ENCODE results near the gene MYH14. TPM values are rescaled to one million over a fixed set of nuclear protein-coding genes. Genes with fewer than 3 reads are reported as not detected.

The MYH14 gene
- total RNA-seq, 2 donors from 2014 or later = 27.0 to 31.5 TPM

DNA sequence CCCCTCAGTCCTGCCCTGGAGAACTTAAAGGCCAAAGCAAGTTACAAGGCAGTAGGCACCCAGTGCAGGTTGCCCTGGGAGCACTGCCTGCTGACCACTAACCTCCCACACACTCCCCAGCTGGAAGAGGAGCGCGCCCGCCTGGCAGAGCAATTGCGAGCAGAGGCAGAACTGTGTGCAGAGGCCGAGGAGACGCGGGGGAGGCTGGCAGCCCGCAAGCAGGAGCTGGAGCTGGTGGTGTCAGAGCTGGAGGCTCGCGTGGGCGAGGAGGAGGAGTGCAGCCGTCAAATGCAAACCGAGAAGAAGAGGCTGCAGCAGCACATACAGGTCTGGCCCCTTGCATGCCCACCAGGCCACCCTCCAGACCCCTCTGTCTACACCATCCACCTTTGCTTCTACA, 64.6 kb downstream of the MYH14 start:
- intact Hi-C loops (cut with DNase I) = no loop called here
- no peak for DNase-seq (ENCODE audit: low spot score)
- WGBS = 86% methylated on average over 13 of the region's 13 CpGs
- Histone ChIP-seq H3K4me3 (no peak overlapping the region), H3K27ac (no peak overlapping the region), H3K4me1 (replicated peaks) (no peaks in the 10 kb centered on the region), H3K9me3 (no peaks in the 10 kb centered on the region), H3K36me3 (no peaks in the 10 kb centered on the region), H3K27me3 (replicated peaks; ENCODE audit: insufficient read depth) (no peaks in the 10 kb centered on the region)
- TF ChIP-seq POLR2AphosphoS5 (IDR thresholded peaks at IDR 0.05) (no peak), POLR2A (IDR thresholded peaks at IDR 0.05) (no peak)
- TF ChIP-seq, protein P1, sequence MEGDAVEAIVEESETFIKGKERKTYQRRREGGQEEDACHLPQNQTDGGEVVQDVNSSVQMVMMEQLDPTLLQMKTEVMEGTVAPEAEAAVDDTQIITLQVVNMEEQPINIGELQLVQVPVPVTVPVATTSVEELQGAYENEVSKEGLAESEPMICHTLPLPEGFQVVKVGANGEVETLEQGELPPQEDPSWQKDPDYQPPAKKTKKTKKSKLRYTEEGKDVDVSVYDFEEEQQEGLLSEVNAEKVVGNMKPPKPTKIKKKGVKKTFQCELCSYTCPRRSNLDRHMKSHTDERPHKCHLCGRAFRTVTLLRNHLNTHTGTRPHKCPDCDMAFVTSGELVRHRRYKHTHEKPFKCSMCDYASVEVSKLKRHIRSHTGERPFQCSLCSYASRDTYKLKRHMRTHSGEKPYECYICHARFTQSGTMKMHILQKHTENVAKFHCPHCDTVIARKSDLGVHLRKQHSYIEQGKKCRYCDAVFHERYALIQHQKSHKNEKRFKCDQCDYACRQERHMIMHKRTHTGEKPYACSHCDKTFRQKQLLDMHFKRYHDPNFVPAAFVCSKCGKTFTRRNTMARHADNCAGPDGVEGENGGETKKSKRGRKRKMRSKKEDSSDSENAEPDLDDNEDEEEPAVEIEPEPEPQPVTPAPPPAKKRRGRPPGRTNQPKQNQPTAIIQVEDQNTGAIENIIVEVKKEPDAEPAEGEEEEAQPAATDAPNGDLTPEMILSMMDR (IDR thresholded peaks at IDR 0.05) = no peak

DNA sequence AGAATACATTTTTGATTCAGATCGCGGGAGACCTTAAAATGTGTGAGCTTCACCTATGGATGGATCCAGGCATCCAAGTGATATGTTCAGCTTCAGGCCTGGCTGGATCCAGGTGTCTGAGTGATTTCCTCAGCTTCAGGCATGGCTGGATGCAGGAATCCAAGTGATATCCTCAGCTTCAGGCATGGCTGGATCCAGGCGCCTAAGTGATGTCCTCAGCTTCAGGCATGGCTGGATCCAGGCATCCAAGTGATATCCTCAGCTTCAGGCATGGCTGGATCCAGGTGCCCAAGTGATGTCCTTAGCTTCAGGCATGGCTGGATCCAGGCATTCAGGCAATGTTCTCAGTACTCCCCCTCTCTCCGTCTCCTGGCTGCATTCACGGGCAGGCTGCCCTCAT, 65.1 kb downstream of the MYH14 start:
- Histone ChIP-seq H3K9me3 (no peaks in the 10 kb centered on the region), H3K4me1 (replicated peaks) (no peaks in the 10 kb centered on the region), H3K27ac (no peak overlapping the region), H3K27me3 (replicated peaks; ENCODE audit: insufficient read depth) (no peaks in the 10 kb centered on the region), H3K36me3 (no peaks in the 10 kb centered on the region), H3K4me3 (no peak overlapping the region)
- intact Hi-C loops (cut with DNase I) = no loop called here
- 93% methylated on average over 5 of the region's 5 CpGs for WGBS
- no peak for TF ChIP-seq POLR2A (IDR thresholded peaks at IDR 0.05)
- TF ChIP-seq, protein P1 (IDR thresholded peaks at IDR 0.05) = no peak
- no peak for TF ChIP-seq POLR2AphosphoS5 (IDR thresholded peaks at IDR 0.05)
- DNase-seq (ENCODE audit: low spot score) = no peak

DNA sequence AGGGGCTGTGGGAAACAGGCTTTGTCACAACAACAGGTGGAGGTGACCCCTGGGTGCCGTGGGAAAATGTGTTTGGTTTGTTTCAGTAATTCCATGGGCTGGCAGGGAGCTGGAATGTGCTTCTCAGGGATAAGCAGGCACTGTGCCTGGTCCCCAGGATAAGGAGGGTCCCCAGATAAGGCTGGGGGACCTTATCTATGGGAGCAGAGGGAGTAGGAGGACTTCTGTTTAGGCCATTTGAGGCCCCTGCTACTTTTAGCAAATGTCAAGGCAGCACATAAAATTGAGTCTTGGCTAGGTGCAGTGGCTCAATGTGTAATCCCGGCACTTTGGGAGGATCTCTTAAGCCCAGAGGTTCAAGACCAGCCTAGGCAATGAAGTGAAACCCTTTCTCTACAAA, 66.2 kb downstream of the MYH14 start:
- Histone ChIP-seq H3K4me1 (replicated peaks) (no peaks in the 10 kb centered on the region), H3K27me3 (replicated peaks; ENCODE audit: insufficient read depth) (no peaks in the 10 kb centered on the region), H3K27ac (no peak overlapping the region), H3K9me3 (no peaks in the 10 kb centered on the region), H3K36me3 (no peaks in the 10 kb centered on the region), H3K4me3 (no peak overlapping the region)
- intact Hi-C loops (cut with DNase I) = no loop called here
- DNase-seq (ENCODE audit: low spot score) = no peak
- WGBS = 68% methylated on average over 2 of the region's 2 CpGs
- TF ChIP-seq POLR2A (IDR thresholded peaks at IDR 0.05) = no peak
- no peak for TF ChIP-seq POLR2AphosphoS5 (IDR thresholded peaks at IDR 0.05)
- TF ChIP-seq, protein P1 (IDR thresholded peaks at IDR 0.05) = no peak

DNA sequence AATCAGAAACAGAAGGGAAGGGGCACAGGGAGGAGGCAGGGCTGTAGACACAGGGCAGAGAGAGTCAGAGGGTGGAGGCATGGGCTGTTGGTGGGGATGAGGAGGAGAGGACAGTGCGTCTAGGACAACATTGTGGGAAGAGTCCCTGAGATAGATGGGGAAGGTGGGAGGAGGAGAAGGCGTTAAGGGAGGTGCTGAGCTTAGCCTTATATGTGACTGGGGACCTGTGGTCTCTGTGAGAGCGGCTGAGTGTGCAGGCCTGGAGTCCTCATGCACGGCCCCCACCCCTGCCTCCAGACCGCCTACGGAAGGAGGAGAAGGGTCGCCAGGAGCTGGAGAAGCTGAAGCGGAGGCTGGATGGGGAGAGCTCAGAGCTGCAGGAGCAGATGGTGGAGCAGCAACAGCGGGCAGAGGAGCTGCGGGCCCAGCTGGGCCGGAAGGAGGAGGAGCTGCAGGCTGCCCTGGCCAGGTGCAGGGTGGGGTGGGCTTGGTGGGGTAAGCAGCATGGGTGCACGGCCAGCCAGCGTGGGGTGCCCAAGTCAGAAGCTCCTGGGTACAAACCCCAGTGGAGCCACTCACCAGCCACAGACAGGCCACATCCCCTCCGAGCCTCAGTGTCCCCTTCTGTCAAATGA, 69.0 kb downstream of the MYH14 start:
- no peaks in the 10 kb centered on the region for H3K4me1 ChIP-seq (replicated peaks)
- H3K4me3 ChIP-seq = no peak overlapping the region
- DNase-seq (ENCODE audit: low spot score) = no peak
- H3K27me3 ChIP-seq (replicated peaks; ENCODE audit: insufficient read depth) = no peaks in the 10 kb centered on the region
- TF ChIP-seq POLR2A (IDR thresholded peaks at IDR 0.05) (no peak), POLR2AphosphoS5 (IDR thresholded peaks at IDR 0.05) (no peak)
- TF ChIP-seq, protein P1 (IDR thresholded peaks at IDR 0.05) = no peak
- 84% methylated on average over 14 of the region's 14 CpGs for WGBS
- intact Hi-C loops (cut with DNase I) = no loop called here
- no peak overlapping the region for H3K27ac ChIP-seq
- no peaks in the 10 kb centered on the region for H3K36me3 ChIP-seq
- no peaks in the 10 kb centered on the region for H3K9me3 ChIP-seq

DNA sequence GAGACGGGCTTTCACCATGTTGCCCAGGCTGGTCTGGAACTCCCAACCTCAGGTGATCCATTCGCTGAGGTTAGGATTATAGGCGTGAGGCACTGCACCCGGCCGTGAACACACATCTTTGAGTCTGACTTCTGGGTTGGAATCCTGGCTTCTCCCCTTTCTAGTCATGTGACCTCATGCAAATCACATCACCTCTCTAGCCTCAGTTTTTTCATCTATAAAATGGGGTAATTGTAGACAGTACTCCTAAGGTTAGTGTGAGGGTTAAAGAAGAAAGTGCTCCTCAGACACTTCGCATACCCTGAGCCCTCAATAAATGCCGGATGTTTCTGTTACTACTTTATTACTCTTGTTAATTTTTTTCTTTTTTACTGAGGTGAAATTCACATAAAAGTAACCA, 70.4 kb downstream of the MYH14 start:
- Histone ChIP-seq H3K27me3 (replicated peaks; ENCODE audit: insufficient read depth) (no peaks in the 10 kb centered on the region), H3K36me3 (no peaks in the 10 kb centered on the region), H3K4me1 (replicated peaks) (no peaks in the 10 kb centered on the region), H3K27ac (no peak overlapping the region), H3K4me3 (no peak overlapping the region), H3K9me3 (no peaks in the 10 kb centered on the region)
- no peak for TF ChIP-seq POLR2AphosphoS5 (IDR thresholded peaks at IDR 0.05)
- TF ChIP-seq POLR2A (IDR thresholded peaks at IDR 0.05) = no peak
- TF ChIP-seq, protein P1 (IDR thresholded peaks at IDR 0.05) = no peak
- intact Hi-C loops (cut with DNase I) = no loop called here
- WGBS = 80% methylated on average over 7 of the region's 7 CpGs
- DNase-seq (ENCODE audit: low spot score) = no peak
